GM18502 (cell line): ENCODE data around the gene MAP2K3.

Experiments
- ATAC-seq: cut with Tn5 transposase; IDR thresholded peaks from one replicate; pipeline ENCODE4 v1.9.1; 2021; ENCODE audit warnings: mild to moderate bottlenecking; ENCODE audit not compliant: unreplicated experiment, poor library complexity

The MAP2K3 gene

DNA sequence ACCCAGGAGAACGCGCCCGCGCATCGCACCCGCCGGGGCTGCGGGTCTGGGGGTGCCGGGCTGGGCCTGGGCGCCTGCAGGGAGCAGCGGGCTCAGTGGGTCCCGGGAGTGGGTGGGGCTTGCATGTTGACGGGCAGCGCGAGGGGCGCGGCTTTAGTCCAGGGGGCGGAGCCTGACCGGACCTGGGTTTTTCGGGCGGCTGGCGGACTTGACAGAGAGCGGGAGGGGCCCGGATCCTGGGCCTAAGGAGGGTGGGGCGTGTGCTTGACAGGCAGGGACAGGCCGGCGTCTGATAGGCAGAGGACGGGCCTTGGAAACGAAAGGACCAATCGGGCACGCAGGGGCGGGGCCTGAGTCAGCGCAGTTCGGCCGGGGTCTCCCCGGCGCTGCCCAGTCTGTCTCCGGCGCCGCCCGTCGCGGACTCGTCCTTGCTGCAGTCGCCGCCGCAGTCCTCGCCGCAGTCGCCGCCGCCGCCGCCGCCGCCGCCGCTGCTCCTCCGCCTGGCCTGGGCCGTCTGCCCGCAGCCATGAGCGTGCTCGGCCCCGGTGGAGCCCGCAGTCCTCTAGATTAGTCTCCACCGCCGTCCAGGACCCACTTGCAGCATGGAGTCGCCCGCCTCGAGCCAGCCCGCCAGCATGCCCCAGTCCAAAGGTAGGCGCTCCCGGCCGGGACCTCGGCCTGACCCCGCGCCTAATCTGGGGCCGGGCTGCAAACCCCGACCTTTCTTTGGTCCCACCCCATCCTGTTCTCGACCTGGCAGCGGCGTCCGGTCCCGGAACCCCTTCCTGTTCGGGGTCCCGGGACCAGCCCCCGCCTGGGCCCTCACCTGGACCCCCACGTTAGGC is at the start of gene MAP2K3:
Gene MAP2K3, plus strand, starts transcription at position 393 of the 845 bp plus-strand sequence. Its CDS starts 210 bp downstream, at position 603.
- ATAC-seq = peak; percentile 79

DNA sequence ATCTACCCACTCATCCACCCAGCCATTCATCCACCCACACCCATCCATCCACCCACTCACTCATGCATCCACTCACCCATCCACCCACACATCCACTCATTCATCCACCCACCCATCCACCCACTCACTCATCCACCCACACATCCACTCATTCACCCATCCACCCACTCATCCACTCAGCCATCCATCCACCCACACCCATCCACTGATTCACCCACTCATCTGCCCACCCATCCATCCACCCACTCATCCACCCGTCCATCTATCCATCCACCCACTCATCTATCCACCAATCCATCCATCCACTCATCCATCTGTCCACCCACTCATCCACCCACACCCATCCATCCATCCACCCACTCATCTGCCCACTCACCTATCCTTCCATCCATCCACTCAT is 48.6 kb upstream of the MAP2K3 start:
- no peak for ATAC-seq

DNA sequence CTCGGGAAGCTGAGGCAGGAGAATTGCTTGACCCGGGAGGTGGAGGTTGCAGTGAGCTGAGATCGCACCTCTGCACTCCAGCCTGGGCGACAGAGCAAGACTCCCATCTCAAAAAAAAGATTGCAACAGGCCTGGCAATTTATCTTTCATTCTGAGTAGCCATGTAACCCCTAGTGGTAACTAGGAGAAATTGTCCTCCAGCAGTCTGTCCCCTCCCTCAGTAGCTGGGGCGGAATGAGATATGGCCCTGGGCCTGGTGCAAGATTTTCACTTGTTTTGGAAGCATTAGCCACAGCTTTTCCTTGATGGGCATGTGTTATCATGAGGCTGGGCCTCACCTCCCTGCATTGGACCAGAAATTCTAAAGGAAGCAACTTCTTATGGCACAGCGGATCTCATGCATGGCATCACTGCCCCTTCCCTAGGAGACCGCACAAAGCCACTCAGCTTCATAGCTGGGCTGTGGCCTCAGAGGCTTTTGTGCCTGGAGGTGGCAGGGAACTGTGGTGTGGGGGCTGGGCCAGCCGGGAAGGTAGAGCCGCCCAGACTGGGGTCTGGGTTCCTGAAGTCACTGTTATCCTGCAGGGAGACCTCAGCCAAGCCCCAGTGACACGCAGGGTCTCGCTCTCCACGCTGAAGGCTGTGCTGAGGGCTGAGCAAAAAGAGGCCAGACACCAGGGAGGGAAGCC is 44.7 kb upstream of the MAP2K3 start:
- peak; percentile 58 for ATAC-seq

DNA sequence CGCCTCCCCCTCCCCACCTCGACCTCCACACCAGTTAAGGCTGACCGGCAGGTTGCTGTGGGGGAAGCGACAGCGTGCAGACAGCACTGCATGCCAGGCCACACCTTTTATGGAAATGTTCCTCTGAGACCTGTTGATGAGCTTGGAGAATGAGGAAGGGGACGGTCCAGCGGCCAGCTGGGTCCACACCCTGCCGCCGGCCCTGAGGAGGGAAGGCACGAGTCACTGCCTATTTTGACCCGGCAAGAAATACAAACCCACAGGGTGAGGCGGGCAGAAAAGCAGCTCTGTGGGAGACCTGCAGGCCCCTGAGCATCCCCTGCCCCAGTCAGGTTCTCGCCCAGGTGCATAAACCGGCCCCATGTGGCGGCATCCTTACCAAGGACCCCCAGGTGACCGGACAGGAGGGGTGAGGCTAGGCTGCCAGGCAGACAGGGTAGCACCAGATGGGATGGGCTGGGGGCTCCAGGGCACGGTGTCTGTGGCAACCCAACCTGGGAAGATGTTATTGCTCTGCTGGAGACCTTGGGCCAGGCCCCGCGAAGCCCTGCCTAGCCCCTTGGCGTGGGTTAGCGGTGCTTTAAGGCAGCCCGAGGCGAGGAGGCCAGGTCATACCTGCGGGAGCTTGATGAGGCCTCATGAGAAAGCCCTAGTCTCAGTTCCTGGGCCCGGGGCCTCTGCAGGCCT is 44.0 kb upstream of the MAP2K3 start:
- ATAC-seq = no peak

GRCh38 chr17:21241564-21241963 is 42.9 kb upstream of the MAP2K3 start:
- ATAC-seq = no peak

- ATAC-seq = no peak
Observed at GRCh38 chr17:21242026-21242697, 42.3 kb upstream of the MAP2K3 start.

DNA sequence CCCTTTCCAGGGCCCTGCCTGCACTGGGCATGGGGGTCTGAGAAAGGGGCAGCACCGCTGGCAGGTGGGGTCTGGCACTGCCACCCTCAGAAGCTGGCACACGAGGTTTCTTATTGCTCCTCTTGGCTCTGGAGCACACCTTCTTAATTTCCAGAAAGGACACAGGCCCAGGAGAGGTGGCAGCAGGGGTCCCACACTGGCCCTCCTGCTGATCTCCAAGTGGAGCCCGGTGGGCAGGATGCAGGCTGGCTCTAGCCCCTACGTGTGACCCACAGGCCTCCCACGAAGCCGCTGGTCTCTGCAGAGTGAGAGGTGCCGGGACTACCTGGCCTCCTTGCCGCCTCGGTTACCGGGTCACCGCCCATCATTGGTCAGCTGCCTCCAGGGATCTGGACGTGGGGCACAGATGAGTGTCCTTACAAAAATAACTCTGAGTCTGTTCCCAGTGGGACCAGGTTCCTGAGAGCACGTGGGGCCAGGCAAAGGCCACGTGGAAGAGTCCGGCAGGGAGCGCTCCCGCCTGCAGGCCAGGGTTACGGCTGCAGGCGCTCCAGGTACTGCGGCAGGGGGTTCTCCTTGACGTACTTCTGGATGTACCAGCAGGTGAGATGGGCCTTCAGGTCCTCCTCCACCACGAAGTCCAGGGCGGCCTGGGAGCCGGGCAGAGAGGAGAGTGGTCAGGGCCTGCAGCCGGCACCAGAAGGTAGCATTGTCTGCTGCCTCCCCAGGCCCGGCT is 41.6 kb upstream of the MAP2K3 start:
- no peak for ATAC-seq

DNA sequence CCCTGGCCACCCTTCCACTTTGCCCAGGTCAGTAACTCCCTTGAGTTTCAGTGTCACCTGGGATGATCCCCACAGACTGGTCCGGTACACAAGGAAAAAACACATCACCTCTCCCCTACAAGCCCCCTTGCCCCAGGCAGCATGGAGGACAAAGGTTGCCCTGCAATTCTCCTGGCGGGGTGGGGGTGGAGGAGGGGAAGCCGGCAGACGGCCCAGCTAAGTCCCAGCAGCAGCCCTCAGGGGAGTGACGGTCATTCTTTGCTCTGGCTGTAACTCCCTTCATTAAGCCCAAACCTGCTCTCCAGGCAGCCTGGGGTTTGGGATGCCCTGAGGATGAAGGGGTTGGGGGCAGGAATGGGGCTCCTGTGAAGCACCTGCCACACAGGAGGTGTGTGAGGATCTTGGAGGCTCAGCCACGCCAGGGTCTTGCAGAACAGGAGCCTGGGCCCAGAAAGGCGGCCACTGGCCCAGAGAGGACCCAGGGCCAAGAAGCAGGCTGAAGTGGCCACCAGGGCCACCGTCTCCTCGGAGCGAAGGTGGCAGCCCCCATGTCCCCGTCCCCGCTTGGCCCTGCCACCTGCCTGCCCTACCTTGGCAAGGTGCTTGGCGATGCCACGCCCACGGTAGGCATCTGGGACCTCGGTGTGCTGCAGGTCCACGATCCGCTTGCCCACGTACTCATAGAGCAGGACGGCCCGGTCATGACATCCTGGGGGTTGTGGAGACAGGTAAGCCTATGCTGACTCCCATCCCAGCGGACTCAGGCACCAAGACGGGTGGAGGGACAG is 40.8 kb upstream of the MAP2K3 start:
- ATAC-seq = no peak

DNA sequence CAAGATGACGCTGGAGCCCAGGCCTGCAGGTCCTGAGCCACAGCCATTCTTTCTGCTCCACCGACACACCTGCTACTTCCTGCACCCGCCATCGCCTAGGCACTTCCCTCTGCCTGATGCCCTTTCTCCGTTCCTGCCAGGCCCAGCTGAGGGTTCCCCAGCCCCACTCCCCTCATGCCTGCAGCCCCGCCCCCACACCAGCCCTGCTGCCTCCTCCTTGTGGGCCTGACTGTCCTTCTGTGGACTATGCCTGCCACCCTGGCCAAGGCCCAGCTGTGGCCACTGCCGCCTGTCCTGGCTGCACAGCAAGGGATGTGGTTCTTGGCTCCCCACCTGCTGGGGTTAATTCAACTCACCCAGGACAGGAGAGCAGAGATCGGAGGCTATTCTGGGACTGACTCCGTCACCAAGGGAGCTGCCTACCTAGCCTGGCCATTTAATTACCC is 38.8 kb upstream of the MAP2K3 start:
- no peak for ATAC-seq

- no peak for ATAC-seq
Observed at GRCh38 chr17:21246698-21247097, 37.8 kb upstream of the MAP2K3 start.

DNA sequence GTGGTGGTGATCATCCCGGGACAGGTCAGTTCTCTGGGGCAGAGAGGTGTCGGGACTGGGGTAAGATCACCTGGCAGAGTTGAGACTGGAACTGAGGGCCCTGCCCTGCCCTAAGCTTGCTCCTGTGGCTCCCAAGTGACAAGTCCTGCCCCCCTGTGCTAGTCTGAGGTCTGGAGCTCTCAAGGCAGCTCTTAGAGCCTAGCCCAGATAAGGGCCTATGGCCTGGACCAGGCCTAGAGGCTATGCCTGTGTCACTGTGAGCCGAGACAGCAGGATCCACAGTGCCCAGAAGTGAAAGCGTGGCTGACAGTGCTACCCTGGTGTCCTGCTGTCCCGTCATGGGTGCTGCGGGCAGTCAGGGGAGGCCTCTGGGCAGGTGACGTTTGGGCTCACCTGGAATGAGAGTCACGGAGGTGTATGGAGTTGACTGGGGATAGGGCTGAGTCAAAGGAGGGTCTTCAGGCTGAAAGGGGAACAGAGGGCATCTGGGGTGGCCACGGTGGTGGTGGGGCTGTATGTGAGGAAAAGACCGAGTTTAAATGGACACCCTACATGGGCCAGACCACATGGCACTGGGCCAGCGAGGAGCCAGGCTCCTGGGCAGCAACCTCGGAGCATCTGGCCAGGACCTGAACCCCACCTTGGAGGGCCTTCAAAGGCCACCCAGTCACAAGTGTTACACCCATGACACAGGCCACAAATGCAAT is 36.8 kb upstream of the MAP2K3 start:
- no peak for ATAC-seq

DNA sequence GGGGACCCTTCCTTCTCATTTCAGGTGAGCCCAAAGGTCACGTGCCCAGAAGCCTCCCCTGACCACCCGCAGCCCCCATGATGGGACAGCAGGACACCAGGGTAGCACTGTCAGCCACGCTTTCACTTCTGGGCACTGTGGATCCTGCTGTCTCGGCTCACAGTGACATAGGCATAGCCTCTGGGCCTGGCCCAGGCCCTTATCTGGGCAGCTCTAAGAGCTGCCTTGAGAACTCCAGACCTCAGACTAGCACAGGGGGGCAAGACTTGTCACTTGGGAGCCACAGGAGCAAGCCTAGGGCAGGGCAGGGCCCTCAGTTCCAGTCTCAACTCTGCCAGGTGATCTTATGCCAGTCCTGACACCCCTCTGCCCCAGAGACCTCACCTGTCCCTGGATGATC is 36.0 kb upstream of the MAP2K3 start:
- ATAC-seq = no peak

DNA sequence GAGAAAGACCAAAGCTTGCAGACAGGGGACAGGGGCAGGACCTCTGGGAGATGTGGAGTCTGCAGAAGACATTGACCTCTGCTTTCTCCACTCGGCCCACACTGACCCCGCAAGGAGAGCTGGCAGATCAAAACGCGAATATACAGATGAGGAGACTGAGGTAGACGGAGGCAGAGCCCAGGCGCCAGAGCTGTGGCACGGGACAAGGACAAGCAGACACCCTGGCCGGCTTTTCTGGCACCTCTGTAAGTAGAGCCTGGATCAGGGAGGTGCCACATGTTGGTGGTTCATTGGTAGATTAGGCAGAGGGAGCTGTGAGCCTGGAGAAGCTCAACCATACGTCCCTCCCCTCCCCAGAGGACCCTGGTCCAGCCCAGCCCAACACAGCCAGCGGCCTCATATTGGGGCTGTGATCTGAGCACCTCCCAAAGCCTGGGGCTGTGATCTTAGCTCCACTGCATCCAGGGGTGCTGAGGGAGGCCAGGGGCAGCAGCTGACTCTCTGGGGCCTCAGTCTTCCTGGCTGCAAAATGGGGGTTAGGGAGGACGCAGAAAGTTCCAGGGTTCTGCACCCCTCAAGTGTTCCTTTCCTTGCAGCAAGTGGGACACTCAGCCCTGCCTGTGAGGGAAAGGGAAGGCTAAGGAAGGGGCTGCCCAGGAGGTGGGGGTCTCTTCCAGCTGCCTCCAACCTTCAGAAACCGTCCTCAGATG is 35.3 kb upstream of the MAP2K3 start:
- ATAC-seq = no peak

DNA sequence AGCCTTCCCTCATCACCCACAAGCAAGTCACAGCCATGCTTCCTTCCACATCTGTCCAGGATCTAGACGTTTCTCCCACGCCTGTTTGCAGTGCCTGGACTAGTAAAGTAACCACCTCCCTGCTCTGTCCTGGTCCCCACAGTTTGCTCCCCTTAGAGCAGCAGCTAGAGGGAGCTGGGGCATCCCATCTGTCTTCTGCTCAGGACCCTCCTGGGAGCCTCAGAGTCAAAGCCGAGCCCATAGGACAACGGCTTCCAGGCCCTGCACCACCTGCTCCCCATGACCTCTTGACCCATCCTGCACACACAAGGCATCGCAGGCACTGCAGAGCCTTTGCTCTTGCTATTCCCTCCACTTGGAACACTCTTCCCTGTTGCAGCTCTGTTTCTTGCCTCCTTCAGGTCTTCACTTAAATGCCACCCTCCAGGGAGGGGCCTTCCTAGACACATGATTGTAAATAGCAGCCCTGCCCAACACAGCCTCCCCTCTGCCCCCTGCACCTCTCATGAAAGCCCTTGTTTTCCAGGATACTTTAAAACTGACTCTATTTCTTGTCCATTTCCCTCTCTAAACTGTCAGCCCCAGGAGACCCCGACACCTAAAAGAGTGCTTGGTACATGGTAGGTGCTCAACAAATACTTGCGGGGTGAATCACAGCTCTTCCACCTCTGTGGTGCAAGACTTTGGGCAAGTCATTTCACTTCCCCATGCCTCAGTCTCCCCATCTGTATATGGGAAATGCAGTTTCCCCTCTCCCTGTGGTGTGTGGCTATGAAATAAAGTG is 34.4 kb upstream of the MAP2K3 start:
- no peak for ATAC-seq

DNA sequence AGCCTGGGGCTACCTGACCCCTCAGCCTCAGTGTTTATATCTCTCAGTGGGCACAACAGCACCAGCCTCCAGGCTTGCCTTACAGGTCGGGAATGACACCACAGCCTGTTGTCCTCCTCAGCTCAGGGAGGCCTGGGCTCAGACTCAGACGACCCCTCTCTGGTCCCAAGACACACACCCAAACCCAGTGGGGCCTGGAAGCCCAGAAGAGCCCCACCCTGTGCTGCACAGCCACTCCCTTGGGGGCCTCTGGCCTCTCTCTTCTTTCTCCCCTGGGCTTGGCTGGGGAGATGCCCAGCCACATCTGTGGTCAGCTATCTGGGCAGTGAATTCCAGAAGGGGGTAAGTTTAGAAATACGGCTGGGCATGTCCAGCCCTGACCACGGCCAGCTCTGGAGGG is 33.7 kb upstream of the MAP2K3 start:
- no peak for ATAC-seq

DNA sequence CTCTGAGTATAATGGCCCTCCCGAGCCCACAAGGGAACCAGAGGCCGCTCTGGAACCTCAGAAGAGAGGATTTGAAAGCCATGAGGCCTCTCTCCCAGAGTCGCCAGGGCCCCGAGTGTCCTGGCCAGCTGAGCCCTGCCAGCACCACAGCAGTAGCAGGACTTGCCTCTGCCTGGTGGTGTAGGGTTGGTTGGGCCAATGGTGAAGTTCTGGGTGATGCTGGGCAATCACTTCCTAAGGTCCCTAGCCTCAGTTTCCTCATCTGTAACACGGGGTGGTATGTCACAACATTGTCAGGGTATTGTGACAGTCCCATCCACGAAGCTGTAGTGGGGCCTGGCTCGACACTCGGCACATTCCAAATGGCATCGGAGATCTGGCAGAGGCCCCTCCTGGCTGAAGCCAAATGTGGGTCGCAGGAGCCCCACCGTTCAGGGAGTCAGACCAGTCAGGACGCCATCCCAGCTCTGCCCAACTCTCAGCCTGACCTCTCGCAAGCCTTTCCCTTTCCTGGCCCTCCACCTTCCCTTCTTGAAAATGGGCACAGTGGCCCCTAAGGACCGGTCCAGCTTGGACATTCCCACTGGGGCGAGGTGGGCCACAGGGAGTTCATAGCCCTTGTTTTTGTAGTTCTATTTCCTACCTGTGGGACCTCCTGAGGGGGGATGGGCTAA is 33.0 kb upstream of the MAP2K3 start:
- no peak for ATAC-seq
